ENCODE data around the gene BARX2.
"Not testable (repeated sequence)": the region's sequence is repeated elsewhere in the genome, so short reads cannot be mapped to it uniquely, and the experiment has no call there.

BARX2 gene

GRCh38 chr11:129375751-129376657, at the start of gene BARX2:
Gene BARX2, plus strand, starts transcription at chr11:129375848. Its CDS starts 188 bp downstream, at chr11:129376036.
- no peak for DNase-seq

GRCh38 chr11:129326921-129327320, 48.7 kb upstream of the BARX2 start:
- DNase-seq = no peak

GRCh38 chr11:129327708-129328107, 47.9 kb upstream of the BARX2 start:
- DNase-seq = not testable (repeated sequence)

GRCh38 chr11:129328756-129329155, 46.9 kb upstream of the BARX2 start:
- no peak for DNase-seq

- no peak for DNase-seq
Observed at GRCh38 chr11:129331217-129331616, 44.4 kb upstream of the BARX2 start.

- peak in 5 of 6 experiments; percentile 38 to 64 (median 49) for DNase-seq
Observed at GRCh38 chr11:129331871-129332274, 43.8 kb upstream of the BARX2 start.

GRCh38 chr11:129333873-129334272, 41.8 kb upstream of the BARX2 start:
- no peak for DNase-seq

GRCh38 chr11:129344301-129344940, 31.2 kb upstream of the BARX2 start:
- DNase-seq = not testable (repeated sequence)

GRCh38 chr11:129346916-129347315, 28.7 kb upstream of the BARX2 start:
- DNase-seq = no peak

GRCh38 chr11:129348813-129349212, 26.8 kb upstream of the BARX2 start:
- no peak for DNase-seq

- no peak for DNase-seq
Observed at GRCh38 chr11:129352676-129353075, 23.0 kb upstream of the BARX2 start.

- DNase-seq = no peak
Observed at GRCh38 chr11:129354691-129355090, 21.0 kb upstream of the BARX2 start.

- no peak for DNase-seq
Observed at GRCh38 chr11:129359748-129360147, 15.9 kb upstream of the BARX2 start.

- DNase-seq = peak; percentile 43 to 78 (median 57)
Observed at GRCh38 chr11:129364143-129364654, 11.4 kb upstream of the BARX2 start.

- no peak for DNase-seq
Observed at GRCh38 chr11:129365816-129366215, 9.8 kb upstream of the BARX2 start.

GRCh38 chr11:129366737-129367597, 8.7 kb upstream of the BARX2 start:
- no peak for DNase-seq

- DNase-seq = no peak
Observed at GRCh38 chr11:129368889-129369672, 6.6 kb upstream of the BARX2 start.

GRCh38 chr11:129370715-129371114, 4.9 kb upstream of the BARX2 start:
- no peak for DNase-seq

GRCh38 chr11:129372609-129373488, 2.8 kb upstream of the BARX2 start:
- DNase-seq = no peak

GRCh38 chr11:129373489-129373953, 2.1 kb upstream of the BARX2 start:
- no peak for DNase-seq
